Activated CD8-positive, alpha-beta memory T cell treated with anti-CD3 and anti-CD28 coated beads for 36 hours (primary cell): Measurements from ENCODE around the gene SLC20A1. TPM values are rescaled to one million over a fixed set of nuclear protein-coding genes. Genes with fewer than 3 reads are reported as not detected.
"Not testable (repeated sequence)": the region's sequence is repeated elsewhere in the genome, so short reads cannot be mapped to it uniquely, and the experiment has no call there.

Experiments used
- CTCF ChIA-PET: fragments of 350-600 bp; sonication (Branson Sonifier 250); formaldehyde crosslinking; loops from one replicate; lab custom pipeline; 2021; ENCODE audit warnings: antibody characterized with exemption; lab: Charles Lee
- POLR2A ChIA-PET: fragments of 350-600 bp; sonication (Branson Sonifier 250); formaldehyde crosslinking; loops from one replicate; lab custom pipeline; 2021; ENCODE audit warnings: antibody characterized with exemption; lab: Charles Lee
- total RNA-seq, 2 experiments: library from RNA; stranded (reverse); gene quantifications; one replicate each; pipeline ENCODE4 v1.2.3, GENCODE V29; 2021

SLC20A1 gene
- 100 to 1,000 TPM; 111 TPM for total RNA-seq

GRCh38 chr2:112645310-112646101 is at the start of gene SLC20A1:
SLC20A1 (plus strand) TSS chr2:112645939; CDS start chr2:112646829, 890 bp downstream.
- CTCF ChIA-PET, result interaction anchor here (0.7 to 4.9 kb wide), 13 partner anchors 10 to 82 kb away, joined by 3 to 33 read pairs (median 4); no protein-coding TSS in a partner anchor
- POLR2A ChIA-PET, result interaction anchor here (0.7 to 2.1 kb wide), 8 partner anchors 10 to 45 kb away, joined by 3 to 14 read pairs (median 6); no protein-coding TSS in a partner anchor

GRCh38 chr2:112597537-112598322 is 48.0 kb upstream of the SLC20A1 start:
- CTCF ChIA-PET, result interaction anchor here (1.5 to 2.1 kb wide), 2 partner anchors 28 to 129 kb away, joined by 3 to 13 read pairs; no protein-coding TSS in a partner anchor
- POLR2A ChIA-PET, result no interaction called here

GRCh38 chr2:112600634-112601033 is 45.1 kb upstream of the SLC20A1 start:
- POLR2A ChIA-PET, result no interaction called here
- CTCF ChIA-PET, result interaction anchor here (0.8 to 3.7 kb wide), 19 partner anchors 9 to 284 kb away, joined by 3 to 52 read pairs (median 4); partner anchors contain the start of gene CHCHD5

GRCh38 chr2:112601754-112602153 is 44.0 kb upstream of the SLC20A1 start:
- POLR2A ChIA-PET, result no interaction called here

GRCh38 chr2:112602917-112603316 is 42.8 kb upstream of the SLC20A1 start:
- POLR2A ChIA-PET, result no interaction called here
- CTCF ChIA-PET, result interaction anchor here (0.8 to 3.7 kb wide), 3 partner anchors 43 to 124 kb away, joined by 3 to 52 read pairs (median 4); partner anchors contain the start of gene SLC20A1

More at GRCh38 chr2:112601754-112602153, 44.0 kb upstream of the SLC20A1 start:
- CTCF ChIA-PET, result interaction anchor here (0.9 to 3.7 kb wide), 2 partner anchors 25 to 125 kb away, joined by 3 to 52 read pairs; no protein-coding TSS in a partner anchor

- CTCF ChIA-PET, result interaction anchor here (0.8 to 1.3 kb wide), 3 partner anchors 51 to 123 kb away, joined by 3 to 4 read pairs (median 3); no protein-coding TSS in a partner anchor
- POLR2A ChIA-PET, result no interaction called here
These were observed 42.0 kb upstream of the SLC20A1 start for GRCh38 chr2:112603731-112604130.

GRCh38 chr2:112604952-112605351 is 40.8 kb upstream of the SLC20A1 start:
- POLR2A ChIA-PET, result no interaction called here

GRCh38 chr2:112605926-112606325 is 39.8 kb upstream of the SLC20A1 start:
- POLR2A ChIA-PET, result no interaction called here
- CTCF ChIA-PET, result interaction anchor here (0.9 kb wide), 1 partner anchor 122 kb away, joined by 3 read pairs; no protein-coding TSS in a partner anchor

More at GRCh38 chr2:112604952-112605351, 40.8 kb upstream of the SLC20A1 start:
- CTCF ChIA-PET, result interaction anchor here (0.9 to 1.3 kb wide), 2 partner anchors 120 to 123 kb away, joined by 3 to 4 read pairs; no protein-coding TSS in a partner anchor

GRCh38 chr2:112606547-112606946 is 39.2 kb upstream of the SLC20A1 start:
- ChIA-PET POLR2A (no interaction called here), CTCF (no interaction called here)

GRCh38 chr2:112607680-112608438 is 37.9 kb upstream of the SLC20A1 start:
- ChIA-PET CTCF (interaction anchor here (1.3 kb wide), 1 partner anchor 19 kb away, joined by 3 read pairs; no protein-coding TSS in a partner anchor), POLR2A (no interaction called here)

GRCh38 chr2:112609320-112609719 is 36.4 kb upstream of the SLC20A1 start:
- CTCF ChIA-PET, result interaction anchor here (1.0 kb wide), 1 partner anchor 9 kb away, joined by 3 read pairs; no protein-coding TSS in a partner anchor
- POLR2A ChIA-PET, result not testable (repeated sequence)

GRCh38 chr2:112612283-112612682 is 33.5 kb upstream of the SLC20A1 start:
- CTCF ChIA-PET, POLR2A ChIA-PET: not testable (repeated sequence)

GRCh38 chr2:112614201-112614840 is 31.4 kb upstream of the SLC20A1 start:
- POLR2A ChIA-PET, result no interaction called here
- CTCF ChIA-PET, result interaction anchor here (0.6 to 1.2 kb wide), 3 partner anchors 76 to 1951 kb away, joined by 3 to 4 read pairs (median 4); no protein-coding TSS in a partner anchor

- POLR2A ChIA-PET, result no interaction called here
- CTCF ChIA-PET, result interaction anchor here (0.6 to 1.2 kb wide), 2 partner anchors 112 to 1951 kb away, joined by 4 read pairs; no protein-coding TSS in a partner anchor
These were observed 30.7 kb upstream of the SLC20A1 start for GRCh38 chr2:112615051-112615450.

GRCh38 chr2:112615798-112616197 is 29.9 kb upstream of the SLC20A1 start:
- CTCF ChIA-PET, result interaction anchor here (0.7 kb wide), 1 partner anchor 97 kb away, joined by 4 read pairs; no protein-coding TSS in a partner anchor
- POLR2A ChIA-PET, result not testable (repeated sequence)

- ChIA-PET POLR2A (interaction anchor here (0.6 kb wide), 1 partner anchor 9 kb away, joined by 4 read pairs; no protein-coding TSS in a partner anchor), CTCF (no interaction called here)
These were observed 27.4 kb upstream of the SLC20A1 start for GRCh38 chr2:112618383-112618782.

GRCh38 chr2:112621790-112622527 is 23.8 kb upstream of the SLC20A1 start:
- CTCF ChIA-PET, result no interaction called here
- POLR2A ChIA-PET, result no interaction called here
